OCI-LY1 (cell line): Measurements from ENCODE around the gene ALKBH4.
"Not testable (repeated sequence)": the region's sequence is repeated elsewhere in the genome, so short reads cannot be mapped to it uniquely, and the experiment has no call there.

Source experiments
- EZH2 ChIP-seq: fragments of 200-600 bp; sonication (generic), shearing (Covaris generic); IDR thresholded peaks from 2 replicates; pipeline ENCODE4 v1.8.0; 2017; ENCODE audit warnings: borderline replicate concordance, mixed run types, mild to moderate bottlenecking, antibody characterized with exemption, low read length, moderate library complexity, mixed read lengths
- TF ChIP-seq, protein P1 (sequence below): fragments of 200-600 bp; sonication (generic), shearing (Covaris generic); IDR thresholded peaks from 2 replicates; pipeline ENCODE4 v1.5.1; 2017; ENCODE audit warnings: mild to moderate bottlenecking, antibody characterized with exemption, low read length, moderate library complexity, mixed read lengths

DNA sequence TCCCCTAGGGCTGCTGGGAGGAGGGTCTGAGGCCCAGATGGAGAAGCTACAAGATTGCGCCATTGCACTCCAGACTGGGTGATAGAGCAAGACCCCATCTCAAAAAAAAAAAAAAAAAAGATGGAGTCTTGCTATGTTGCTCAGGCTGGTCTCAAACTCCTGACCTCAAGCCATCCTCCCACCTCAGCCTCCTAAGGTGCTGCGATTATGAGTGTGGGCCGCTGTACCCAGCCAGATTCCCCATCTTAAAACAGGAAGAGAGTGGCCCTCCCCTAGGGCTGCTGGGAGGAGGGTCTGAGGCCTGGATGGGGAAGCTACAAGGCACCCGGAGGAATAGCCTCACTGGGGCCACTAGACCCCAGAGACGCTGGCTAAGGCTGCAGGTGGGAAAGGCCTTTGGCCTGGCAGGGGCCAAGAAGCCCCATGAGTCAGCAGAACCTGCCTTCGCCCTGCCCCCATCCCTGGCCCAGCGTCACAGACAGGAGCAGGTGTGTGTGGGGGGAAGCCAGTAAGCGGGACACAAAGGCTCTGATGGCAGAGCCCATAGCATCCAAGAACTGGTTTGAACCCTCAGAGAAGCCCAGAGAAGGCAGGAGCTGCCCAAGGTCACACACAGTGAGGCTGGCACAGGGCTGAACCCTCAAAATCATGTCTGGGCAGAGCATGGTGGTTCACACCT is 42.9 kb upstream of the ALKBH4 start:
- TF ChIP-seq, protein P1, sequence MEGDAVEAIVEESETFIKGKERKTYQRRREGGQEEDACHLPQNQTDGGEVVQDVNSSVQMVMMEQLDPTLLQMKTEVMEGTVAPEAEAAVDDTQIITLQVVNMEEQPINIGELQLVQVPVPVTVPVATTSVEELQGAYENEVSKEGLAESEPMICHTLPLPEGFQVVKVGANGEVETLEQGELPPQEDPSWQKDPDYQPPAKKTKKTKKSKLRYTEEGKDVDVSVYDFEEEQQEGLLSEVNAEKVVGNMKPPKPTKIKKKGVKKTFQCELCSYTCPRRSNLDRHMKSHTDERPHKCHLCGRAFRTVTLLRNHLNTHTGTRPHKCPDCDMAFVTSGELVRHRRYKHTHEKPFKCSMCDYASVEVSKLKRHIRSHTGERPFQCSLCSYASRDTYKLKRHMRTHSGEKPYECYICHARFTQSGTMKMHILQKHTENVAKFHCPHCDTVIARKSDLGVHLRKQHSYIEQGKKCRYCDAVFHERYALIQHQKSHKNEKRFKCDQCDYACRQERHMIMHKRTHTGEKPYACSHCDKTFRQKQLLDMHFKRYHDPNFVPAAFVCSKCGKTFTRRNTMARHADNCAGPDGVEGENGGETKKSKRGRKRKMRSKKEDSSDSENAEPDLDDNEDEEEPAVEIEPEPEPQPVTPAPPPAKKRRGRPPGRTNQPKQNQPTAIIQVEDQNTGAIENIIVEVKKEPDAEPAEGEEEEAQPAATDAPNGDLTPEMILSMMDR = not testable (repeated sequence)
- TF ChIP-seq EZH2 = not testable (repeated sequence)
